Spleen (tissue), 11 donors: ENCODE results near the gene POLD2. TPM values are rescaled to one million over a fixed set of nuclear protein-coding genes. Genes with fewer than 3 reads are reported as not detected.
A peak's percentile ranks its signal among the peaks of the same experiment; 100 is the strongest.

Experiments
- DNase-seq: peaks from one replicate; pipeline ENCODE4 v3.0.0-alpha.2; 2020
- H3K27ac ChIP-seq, 8 donors: fragments of 200-600 bp; sonication (generic) in 7 of 8; 1 replicate in 4 of 8; 2 replicates in 4 of 8; pipeline versions ENCODE4 v1.5.0 to v1.8.0; 2016 to 2021; ENCODE audit warnings: inconsistent platforms in 4 of 8, mild to moderate bottlenecking in 4 of 8, moderate library complexity in 1 of 8
- H3K27me3 ChIP-seq, 7 donors: fragments of 200-600 bp; sonication (generic) in 6 of 7; replicated peaks in 1 of 7; 1 replicate in 4 of 7; 2 replicates in 3 of 7; pipeline versions ENCODE4 v1.5.0 to v1.8.0; 2016 to 2021; ENCODE audit warnings: inconsistent platforms in 3 of 7, mild to moderate bottlenecking in 1 of 7
- H3K36me3 ChIP-seq, 6 donors: fragments of 200-600 bp; sonication (generic) in 5 of 6; 1 replicate in 4 of 6; 2 replicates in 2 of 6; pipeline versions ENCODE4 v1.5.0 to v1.8.0; 2016 to 2021; ENCODE audit warnings: inconsistent platforms in 2 of 6
- H3K4me1 ChIP-seq, 6 donors: fragments of 200-600 bp; sonication (generic) in 5 of 6; 1 replicate in 3 of 6; 2 replicates in 3 of 6; pipeline versions ENCODE4 v1.5.0 to v1.8.0; 2016 to 2021; ENCODE audit warnings: inconsistent platforms in 3 of 6
- H3K4me3 ChIP-seq, 8 donors: fragments of 200-600 bp; sonication (generic) in 7 of 8; 1 replicate in 4 of 8; 2 replicates in 4 of 8; pipeline versions ENCODE4 v1.5.0 to v1.8.0; 2016 to 2021; ENCODE audit warnings: inconsistent platforms in 4 of 8, mild to moderate bottlenecking in 4 of 8, moderate library complexity in 2 of 8
- H3K9me3 ChIP-seq, 8 donors: fragments of 200-600 bp; sonication (generic) in 7 of 8; 1 replicate in 4 of 8; 2 replicates in 4 of 8; pipeline versions ENCODE4 v1.5.0 to v1.8.0; 2016 to 2021; ENCODE audit warnings: inconsistent platforms in 4 of 8
- POLR2A ChIP-seq, 3 donors: fragments of 450-650 bp; IDR thresholded peaks; one replicate each; pipeline ENCODE4 v1.5.1; 2017; ENCODE audit warnings: antibody characterized with exemption in 3 of 3, mild to moderate bottlenecking in 1 of 3
- POLR2AphosphoS5 ChIP-seq, 3 donors: sonication (generic); formaldehyde crosslinking; IDR thresholded peaks; one replicate each; pipeline ENCODE4 v1.5.1; 2017; ENCODE audit warnings: antibody characterized with exemption in 3 of 3
- WGBS, 5 donors: extraction: QIAGEN DNeasy Blood & Tissue Kit in 3 of 5; methylation state at CpG; one replicate each; pipeline versions ENCODE4 v1.1.5 to v1.1.7; 2013 to 2018; 5-methylcytosine and 5-hydroxymethylcytosine counted together
- intact Hi-C: fragments of 100-400 bp; cut with DNase I; formaldehyde crosslinking; loops from one replicate; pipeline ENCODE4 v1.15.0; 2023; ENCODE audit warnings: low total_unique reads
- polyA plus RNA-seq, 3 donors: library from polyadenylated mRNA; stranded (reverse); fragments of 200-250 nt; gene quantifications; one replicate each; pipeline ENCODE4 v1.2.1, GENCODE V29; 2013
- total RNA-seq, 7 donors: library from RNA; depleted of rRNA in 3 of 7; stranded (reverse); fragments of >200 nt in 3 of 7; fragmentation: NEBNext Ultra II Directional in 4 of 7; extraction: Animal tissue kit (Norgen Biotek cat#: 25700) in 4 of 7; gene quantifications; one replicate each; pipeline versions ENCODE4 v1.1.0 to v1.2.1, GENCODE V29; 2016 to 2021
- TF ChIP-seq, protein P1 (sequence below), 11 experiments: fragments of 200-600 bp in 7 of 11; fragments of 450-650 bp in 4 of 11; sonication (generic) in 4 of 11; IDR thresholded peaks in 8 of 11; conservative IDR thresholded peaks in 3 of 11; 1 replicate in 7 of 11; 2 replicates in 4 of 11; pipeline versions ENCODE4 v1.4.0 to v1.8.0; 2016 to 2021; ENCODE audit warnings: antibody characterized with exemption in 11 of 11, inconsistent platforms in 4 of 11, mild to moderate bottlenecking in 1 of 11
- donor health status: healthy with polysubstance abuse.
- donor health status: DM: no; HTN: no; CAD: no; lungs with moderate emphysema.
- donor health status: DM: no; HTN: no; CAD: no.
- donor health status: Bipolar disorder and iron deficiency.
- donor health status: healthy.
- donor health status: DM: no; HTN: no; CAD: no.
- donor health status: DM: yes; HTN: yes; CAD: no.

Gene POLD2
- total and polyA plus RNA-seq, 10 donors, result 31.9 to 79.1 (median 49.3) TPM

GRCh38 chr7:44108768-44109750 is 14.3 kb downstream of the POLD2 start:
- H3K36me3 ChIP-seq, result peaks cover 0 to 73% (median 30%) of the 10 kb centered on the region in 6 donors

GRCh38 chr7:44107961-44108767 is 15.2 kb downstream of the POLD2 start:
- intact Hi-C loops, result no loop called here
- Histone ChIP-seq H3K27me3 (peaks cover 0 to 27% (median 4%) of the 10 kb centered on the region in 7 donors), H3K36me3 (peaks cover 0 to 65% (median 25%) of the 10 kb centered on the region in 6 donors), H3K4me3 (peak overlapping the region in 1 of 8 donors; percentile 1), H3K9me3 (no peaks in the 10 kb centered on the region), H3K27ac (no peak overlapping the region), H3K4me1 (peaks cover 3 to 40% (median 22%) of the 10 kb centered on the region in 6 donors)
- peak; percentile 69 for DNase-seq
- no peak for TF ChIP-seq POLR2A (IDR thresholded peaks at IDR 0.05)
- no peak for TF ChIP-seq POLR2AphosphoS5 (IDR thresholded peaks at IDR 0.05)
- TF ChIP-seq, protein P1, sequence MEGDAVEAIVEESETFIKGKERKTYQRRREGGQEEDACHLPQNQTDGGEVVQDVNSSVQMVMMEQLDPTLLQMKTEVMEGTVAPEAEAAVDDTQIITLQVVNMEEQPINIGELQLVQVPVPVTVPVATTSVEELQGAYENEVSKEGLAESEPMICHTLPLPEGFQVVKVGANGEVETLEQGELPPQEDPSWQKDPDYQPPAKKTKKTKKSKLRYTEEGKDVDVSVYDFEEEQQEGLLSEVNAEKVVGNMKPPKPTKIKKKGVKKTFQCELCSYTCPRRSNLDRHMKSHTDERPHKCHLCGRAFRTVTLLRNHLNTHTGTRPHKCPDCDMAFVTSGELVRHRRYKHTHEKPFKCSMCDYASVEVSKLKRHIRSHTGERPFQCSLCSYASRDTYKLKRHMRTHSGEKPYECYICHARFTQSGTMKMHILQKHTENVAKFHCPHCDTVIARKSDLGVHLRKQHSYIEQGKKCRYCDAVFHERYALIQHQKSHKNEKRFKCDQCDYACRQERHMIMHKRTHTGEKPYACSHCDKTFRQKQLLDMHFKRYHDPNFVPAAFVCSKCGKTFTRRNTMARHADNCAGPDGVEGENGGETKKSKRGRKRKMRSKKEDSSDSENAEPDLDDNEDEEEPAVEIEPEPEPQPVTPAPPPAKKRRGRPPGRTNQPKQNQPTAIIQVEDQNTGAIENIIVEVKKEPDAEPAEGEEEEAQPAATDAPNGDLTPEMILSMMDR (IDR thresholded peaks at IDR 0.05 in 8 of 11, conservative IDR thresholded peaks at IDR 0.05 in 3 of 11), result no peak
- WGBS, 5 donors, result 77 to 92% (median 89%) methylated on average over 14 to 21 of the region's 21 CpGs

More at GRCh38 chr7:44108768-44109750, 14.3 kb downstream of the POLD2 start:
- WGBS, 5 donors, result 86 to 92% (median 88%) methylated on average over 17 to 21 of the region's 21 CpGs
- H3K27me3 ChIP-seq, result peaks cover 0 to 18% (median 4%) of the 10 kb centered on the region in 7 donors
- H3K27ac ChIP-seq, result no peak overlapping the region
- TF ChIP-seq, protein P1 (IDR thresholded peaks at IDR 0.05 in 8 of 11, conservative IDR thresholded peaks at IDR 0.05 in 3 of 11), result no peak
- no peak for TF ChIP-seq POLR2A (IDR thresholded peaks at IDR 0.05)
- TF ChIP-seq POLR2AphosphoS5 (IDR thresholded peaks at IDR 0.05), result no peak
- no peak for DNase-seq
- intact Hi-C loops, result no loop called here
- H3K4me3 ChIP-seq, result no peak overlapping the region
- H3K4me1 ChIP-seq, result peaks cover 3 to 32% (median 19%) of the 10 kb centered on the region in 6 donors
- no peaks in the 10 kb centered on the region for H3K9me3 ChIP-seq

DNA sequence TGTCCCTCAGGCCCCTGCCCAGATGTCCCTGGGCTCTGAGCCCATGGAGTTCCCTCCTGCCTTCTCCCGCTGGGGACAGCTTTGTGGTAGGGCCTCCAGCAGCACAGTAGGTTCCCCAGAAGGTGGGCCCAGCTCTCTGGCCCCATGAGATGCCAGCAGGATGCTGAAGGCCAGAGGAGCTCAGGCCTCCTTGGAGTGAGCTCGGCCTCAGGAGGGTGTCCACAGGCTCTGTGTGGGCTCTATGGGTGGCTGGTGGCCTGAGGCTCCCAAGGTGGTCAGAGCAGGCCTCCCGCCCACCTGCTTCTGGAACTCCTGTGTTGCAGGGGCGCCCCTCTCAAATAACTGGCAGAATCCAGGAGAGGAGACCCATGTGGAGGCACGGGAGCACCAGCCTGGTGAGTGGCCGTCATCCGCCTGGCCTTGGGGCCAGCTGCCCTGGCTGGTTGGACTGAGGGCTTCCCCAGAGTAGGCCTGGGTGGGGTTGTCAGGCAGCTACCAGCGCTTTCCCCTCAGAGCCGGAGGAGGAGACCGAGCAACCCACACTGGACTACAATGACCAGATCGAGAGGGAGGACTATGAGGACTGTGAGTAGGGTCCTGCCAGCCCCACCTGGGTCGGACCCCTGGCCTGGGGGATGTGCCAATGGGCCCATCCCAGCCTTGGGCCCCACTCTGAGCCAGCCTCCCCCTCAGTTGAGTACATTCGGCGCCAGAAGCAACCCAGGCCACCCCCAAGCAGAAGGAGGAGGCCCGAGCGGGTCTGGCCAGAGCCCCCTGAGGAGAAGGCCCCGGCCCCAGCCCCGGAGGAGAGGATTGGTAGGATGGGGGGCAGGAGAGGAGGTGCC is 16.0 kb downstream of the POLD2 start:
- H3K4me3 ChIP-seq, result peak overlapping the region in 1 of 8 donors; percentile 1
- TF ChIP-seq, protein P1 (IDR thresholded peaks at IDR 0.05 in 8 of 11, conservative IDR thresholded peaks at IDR 0.05 in 3 of 11), result no peak
- TF ChIP-seq POLR2A (IDR thresholded peaks at IDR 0.05) (no peak), POLR2AphosphoS5 (IDR thresholded peaks at IDR 0.05) (no peak)
- 82 to 95% (median 87%) methylated on average over 12 to 18 of the region's 18 CpGs for WGBS, 5 donors
- H3K27ac ChIP-seq, result peak overlapping the region in 3 of 8 donors; percentile 11 to 24 (median 13)
- peaks cover 3 to 42% (median 22%) of the 10 kb centered on the region in 6 donors for H3K4me1 ChIP-seq
- no peaks in the 10 kb centered on the region for H3K9me3 ChIP-seq
- peak; percentile 58 for DNase-seq
- peaks cover 0 to 29% (median 4%) of the 10 kb centered on the region in 7 donors for H3K27me3 ChIP-seq
- intact Hi-C loops, result no loop called here
- H3K36me3 ChIP-seq, result peaks cover 0 to 58% (median 18%) of the 10 kb centered on the region in 6 donors
